SIG-M5 treated with dmso at 0.1 percent for 504 hours (cell line): ENCODE data around the gene BUD23.
"Not testable (repeated sequence)": the region's sequence is repeated elsewhere in the genome, so short reads cannot be mapped to it uniquely, and the experiment has no call there.

Experiments
- DNase-seq: peaks from one replicate; lab custom pipeline; 2025; ENCODE audit not compliant: unreplicated experiment; lab: John Stamatoyannopoulos, UW

Gene BUD23

DNA sequence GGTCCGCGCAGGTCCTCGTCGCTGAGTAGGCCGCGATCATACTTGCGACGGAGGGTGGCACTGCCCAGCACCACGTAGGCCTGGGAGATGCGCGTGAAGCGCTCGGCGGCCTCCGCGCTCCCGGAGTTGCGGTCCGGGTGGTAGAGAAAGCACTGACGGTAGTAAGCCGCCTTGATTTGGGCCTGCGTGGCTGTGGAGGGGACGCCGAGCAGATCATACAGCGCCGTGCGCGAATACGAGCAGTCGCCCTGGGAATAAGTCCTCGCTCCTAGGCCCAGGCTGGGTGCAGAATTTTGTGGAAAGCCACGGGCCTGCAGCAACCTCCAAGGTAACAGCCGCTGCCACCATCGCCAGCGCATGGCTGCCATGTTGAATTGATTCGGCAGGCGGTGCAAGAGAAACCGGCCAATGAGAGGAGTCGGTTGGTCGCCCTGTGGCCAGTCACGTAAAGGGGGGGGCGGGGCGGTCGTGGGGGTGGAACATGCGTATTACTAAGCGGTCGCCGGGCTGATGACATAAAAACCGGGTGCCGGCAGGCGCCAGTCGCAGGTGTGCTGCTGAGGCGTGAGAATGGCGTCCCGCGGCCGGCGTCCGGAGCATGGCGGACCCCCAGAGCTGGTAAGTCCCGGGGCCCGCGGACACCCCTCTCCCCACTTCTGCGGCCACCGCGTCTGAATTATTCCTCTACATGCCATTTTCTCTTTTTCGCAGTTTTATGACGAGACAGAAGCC, at the start of gene BUD23, which contains the start of gene DNAJC30:
BUD23 (plus strand) TSS at position 542 of the 732 bp plus-strand sequence; CDS start at position 571, 29 bp downstream.
DNAJC30 (minus strand) TSS at position 398 of the 732 bp plus-strand sequence; CDS start at position 368, 30 bp downstream.
- DNase-seq, result peak; percentile 92

DNA sequence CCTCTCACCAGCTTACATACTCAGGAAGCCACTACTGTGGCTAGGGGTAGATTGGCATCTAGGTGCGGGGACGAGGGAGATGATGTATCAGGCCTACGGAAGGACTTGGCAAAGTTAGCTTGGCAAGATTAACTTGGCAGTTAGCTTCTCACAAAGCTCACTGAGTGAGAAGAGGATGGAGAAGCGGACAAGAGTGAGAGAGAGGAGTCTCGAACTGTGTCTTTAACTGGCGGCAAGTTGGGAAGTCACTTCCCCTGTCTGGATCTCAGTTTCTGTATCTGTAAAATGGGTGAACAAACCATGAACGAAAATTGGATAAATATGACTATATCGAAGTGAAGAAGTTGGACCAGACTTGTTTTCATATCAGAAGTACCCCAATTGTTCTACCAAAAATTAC, 49.6 kb upstream of the BUD23 start:
- no peak for DNase-seq

- DNase-seq, result no peak
Measured at GRCh38 chr7:73635428-73636200, 47.8 kb upstream of the BUD23 start.

DNA sequence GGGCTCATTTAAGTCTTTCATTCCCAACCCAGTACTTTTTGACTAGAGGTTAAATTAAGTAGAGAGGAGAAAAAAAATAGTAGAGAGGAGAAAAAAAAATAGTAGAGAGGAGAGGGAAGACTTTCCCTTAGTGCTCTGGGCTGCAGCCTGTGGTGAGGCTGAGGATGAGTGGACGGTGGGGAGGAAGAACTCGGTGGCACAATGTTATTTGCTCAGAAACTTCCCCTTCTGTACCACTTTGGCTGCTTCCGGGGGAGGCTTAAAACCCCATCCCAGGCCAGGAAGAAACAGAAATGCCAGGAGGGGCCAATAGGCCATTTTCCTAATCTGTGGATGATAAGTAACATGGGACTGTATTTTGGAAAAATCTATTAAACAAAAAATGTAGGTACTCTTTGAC, 44.5 kb upstream of the BUD23 start:
- DNase-seq, result peak; percentile 39

- no peak for DNase-seq
Measured at GRCh38 chr7:73642834-73643233, 40.6 kb upstream of the BUD23 start.

- DNase-seq, result no peak
Measured at GRCh38 chr7:73644688-73645286, 38.6 kb upstream of the BUD23 start.

- DNase-seq, result peak; percentile 34
Measured at GRCh38 chr7:73645643-73646174, 37.7 kb upstream of the BUD23 start.

DNA sequence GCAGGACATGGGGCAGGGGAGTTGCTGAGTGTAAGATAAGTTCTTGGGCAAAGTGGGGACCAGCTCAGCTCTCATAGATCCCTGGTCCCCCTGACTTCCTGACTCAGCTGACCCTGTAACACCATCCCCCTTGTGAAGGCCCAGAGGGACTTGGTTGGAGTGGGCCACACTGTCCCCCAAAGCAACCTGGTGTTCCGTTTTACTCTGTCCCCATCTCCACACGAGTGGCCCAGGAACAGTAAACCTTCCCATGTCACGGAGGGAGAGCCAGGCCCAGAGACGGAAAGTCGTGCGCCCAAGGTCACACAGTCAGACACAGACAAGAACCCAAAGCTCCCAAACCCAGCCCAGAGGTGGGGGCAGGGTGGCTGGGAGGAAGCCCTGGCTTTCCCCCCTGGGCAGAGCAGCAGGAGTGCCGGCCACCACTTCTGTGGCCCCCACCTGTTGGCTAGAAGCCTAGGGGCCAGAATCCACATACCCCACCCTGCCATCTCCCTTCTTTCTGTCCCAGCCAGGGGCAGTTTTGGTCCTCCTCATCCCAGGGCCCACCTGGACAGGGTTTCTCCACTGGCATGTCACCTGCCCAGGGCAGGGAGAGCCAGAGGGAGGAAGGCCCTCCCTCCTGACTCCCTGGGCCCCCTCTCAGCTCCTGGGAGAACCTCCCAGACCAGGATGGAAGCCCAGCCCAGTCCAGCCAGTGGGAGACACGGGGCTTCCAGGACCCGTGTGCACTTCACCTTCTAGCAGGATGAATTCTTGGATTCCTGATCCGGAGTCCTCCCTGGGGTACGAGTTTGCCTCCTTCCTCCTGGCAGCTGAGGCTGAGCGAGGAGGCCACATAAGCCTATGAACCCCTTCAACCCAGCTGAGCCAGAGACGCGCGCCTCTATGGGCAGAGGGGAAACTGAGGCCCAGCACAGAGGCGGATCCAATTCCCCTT, 36.3 kb upstream of the BUD23 start:
- DNase-seq, result no peak

GRCh38 chr7:73647725-73648592, 35.4 kb upstream of the BUD23 start:
- no peak for DNase-seq

- DNase-seq, result no peak
Measured at GRCh38 chr7:73648593-73649332, 34.6 kb upstream of the BUD23 start.

DNA sequence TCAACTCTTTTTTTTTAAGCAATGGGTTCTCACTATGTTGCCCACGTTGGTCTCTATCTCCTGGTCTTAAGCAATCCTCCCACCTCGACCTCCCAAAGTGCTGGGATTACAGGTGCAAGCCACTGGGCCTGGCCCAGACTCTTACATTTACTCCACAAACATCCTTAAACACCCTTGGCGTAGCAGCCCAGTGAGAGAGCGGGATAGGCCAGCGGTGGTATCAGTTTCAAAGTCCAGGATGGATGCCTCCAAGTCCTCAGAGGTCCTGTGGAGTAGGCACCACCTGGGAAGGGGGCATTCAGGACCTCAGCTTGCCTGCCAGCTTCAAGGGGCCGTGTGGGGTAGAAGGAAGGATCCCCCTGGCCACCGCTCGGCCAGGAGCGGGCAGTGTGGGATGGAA, 33.8 kb upstream of the BUD23 start:
- DNase-seq, result no peak

- DNase-seq, result no peak
Measured at GRCh38 chr7:73650524-73650923, 32.9 kb upstream of the BUD23 start.

DNA sequence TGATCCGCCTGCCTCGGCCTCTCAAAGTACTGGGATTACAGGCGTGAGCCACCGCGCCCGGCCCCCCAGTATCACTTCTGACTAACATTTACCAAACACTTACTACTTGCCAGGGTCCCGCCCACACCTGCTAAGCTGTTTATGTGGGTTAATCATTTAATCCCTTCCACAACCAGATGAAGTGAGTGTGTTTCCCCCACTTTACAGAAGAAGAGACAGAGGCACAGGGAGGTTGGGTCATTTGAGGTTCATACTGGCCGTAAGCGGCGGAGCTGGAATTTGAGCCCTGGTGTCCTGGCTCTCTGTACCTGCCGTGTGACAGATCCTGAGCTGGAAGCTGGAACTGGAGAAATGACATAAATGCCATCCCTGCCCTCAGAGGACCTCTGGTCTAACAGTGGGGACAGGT, 30.9 kb upstream of the BUD23 start:
- no peak for DNase-seq

GRCh38 chr7:73655309-73655708, 28.1 kb upstream of the BUD23 start:
- DNase-seq, result not testable (repeated sequence)

DNA sequence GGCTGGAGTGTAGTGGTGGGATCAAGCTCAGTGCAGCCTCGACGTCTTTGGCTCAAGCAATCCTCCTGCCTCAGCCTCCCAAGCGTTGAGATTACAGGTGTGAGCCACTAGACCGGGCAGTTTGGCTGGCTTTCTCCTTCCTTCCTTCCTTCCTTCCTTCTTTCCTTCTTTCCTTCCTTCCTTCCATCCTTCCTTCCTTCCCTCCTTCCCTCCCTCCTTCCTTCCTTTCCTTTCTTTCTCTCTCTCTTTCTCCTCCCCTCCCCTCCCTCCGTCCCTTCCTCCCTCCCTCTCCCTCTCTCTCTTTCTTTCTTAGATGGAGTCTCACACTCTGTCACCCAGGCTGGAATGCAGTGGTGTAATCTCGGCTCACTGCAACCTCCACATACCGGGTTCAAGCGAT, 23.4 kb upstream of the BUD23 start:
- no peak for DNase-seq

GRCh38 chr7:73660594-73660993, 22.8 kb upstream of the BUD23 start:
- not testable (repeated sequence) for DNase-seq

- no peak for DNase-seq
Measured at GRCh38 chr7:73663033-73663432, 20.4 kb upstream of the BUD23 start.

DNA sequence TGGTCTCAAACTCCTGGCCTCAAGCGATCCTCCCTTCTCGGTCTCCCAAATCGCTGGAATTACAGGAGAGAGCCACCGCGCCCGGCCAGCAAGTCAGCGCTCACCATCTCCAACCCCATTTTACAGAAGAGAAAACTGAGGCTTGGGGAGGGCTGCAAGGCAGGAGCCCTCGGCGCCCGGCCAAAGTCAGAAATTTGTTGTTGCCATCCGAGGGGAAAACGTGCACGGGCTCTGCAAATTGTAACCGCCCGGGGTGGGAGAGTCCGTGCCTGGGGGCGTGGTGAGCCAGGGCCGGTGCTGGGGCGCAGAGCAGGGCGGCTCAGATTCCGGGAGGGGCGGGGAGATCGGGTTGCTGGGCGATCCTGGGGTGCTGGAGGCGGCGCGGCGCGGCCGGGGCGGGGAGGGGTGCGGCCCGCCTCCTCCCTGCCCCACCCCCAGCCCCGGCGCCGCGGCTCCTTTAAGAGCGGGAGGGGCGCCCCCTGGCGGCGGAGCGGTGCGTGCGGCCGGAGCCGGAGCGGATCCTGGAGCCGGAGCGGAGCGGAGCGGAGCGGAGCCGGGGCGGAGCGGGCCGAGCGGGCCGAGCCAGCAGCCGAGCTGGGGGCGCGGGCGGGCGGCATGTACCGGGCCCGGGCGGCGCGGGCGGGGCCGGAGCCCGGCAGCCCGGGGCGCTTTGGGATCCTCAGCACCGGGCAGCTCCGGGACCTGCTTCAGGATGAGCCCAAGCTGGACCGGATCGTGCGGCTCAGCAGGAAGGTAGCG, 15.9 kb upstream of the BUD23 start, which contains the start of gene VPS37D:
VPS37D (plus strand) TSS at position 488 of the 759 bp plus-strand sequence; CDS start at position 616, 128 bp downstream.
- DNase-seq, result peak; percentile 79
